NOMO-1 treated with dmso at 0.1 percent for 144 hours (cell line): ENCODE data around the gene PNMA3.
"Not testable (repeated sequence)": the region's sequence is repeated elsewhere in the genome, so short reads cannot be mapped to it uniquely, and the experiment has no call there.

ENCODE experiments used
- DNase-seq: peaks from one replicate; lab custom pipeline; 2025; ENCODE audit not compliant: unreplicated experiment; lab: John Stamatoyannopoulos, UW

The PNMA3 gene, protein sequence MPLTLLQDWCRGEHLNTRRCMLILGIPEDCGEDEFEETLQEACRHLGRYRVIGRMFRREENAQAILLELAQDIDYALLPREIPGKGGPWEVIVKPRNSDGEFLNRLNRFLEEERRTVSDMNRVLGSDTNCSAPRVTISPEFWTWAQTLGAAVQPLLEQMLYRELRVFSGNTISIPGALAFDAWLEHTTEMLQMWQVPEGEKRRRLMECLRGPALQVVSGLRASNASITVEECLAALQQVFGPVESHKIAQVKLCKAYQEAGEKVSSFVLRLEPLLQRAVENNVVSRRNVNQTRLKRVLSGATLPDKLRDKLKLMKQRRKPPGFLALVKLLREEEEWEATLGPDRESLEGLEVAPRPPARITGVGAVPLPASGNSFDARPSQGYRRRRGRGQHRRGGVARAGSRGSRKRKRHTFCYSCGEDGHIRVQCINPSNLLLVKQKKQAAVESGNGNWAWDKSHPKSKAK

DNA sequence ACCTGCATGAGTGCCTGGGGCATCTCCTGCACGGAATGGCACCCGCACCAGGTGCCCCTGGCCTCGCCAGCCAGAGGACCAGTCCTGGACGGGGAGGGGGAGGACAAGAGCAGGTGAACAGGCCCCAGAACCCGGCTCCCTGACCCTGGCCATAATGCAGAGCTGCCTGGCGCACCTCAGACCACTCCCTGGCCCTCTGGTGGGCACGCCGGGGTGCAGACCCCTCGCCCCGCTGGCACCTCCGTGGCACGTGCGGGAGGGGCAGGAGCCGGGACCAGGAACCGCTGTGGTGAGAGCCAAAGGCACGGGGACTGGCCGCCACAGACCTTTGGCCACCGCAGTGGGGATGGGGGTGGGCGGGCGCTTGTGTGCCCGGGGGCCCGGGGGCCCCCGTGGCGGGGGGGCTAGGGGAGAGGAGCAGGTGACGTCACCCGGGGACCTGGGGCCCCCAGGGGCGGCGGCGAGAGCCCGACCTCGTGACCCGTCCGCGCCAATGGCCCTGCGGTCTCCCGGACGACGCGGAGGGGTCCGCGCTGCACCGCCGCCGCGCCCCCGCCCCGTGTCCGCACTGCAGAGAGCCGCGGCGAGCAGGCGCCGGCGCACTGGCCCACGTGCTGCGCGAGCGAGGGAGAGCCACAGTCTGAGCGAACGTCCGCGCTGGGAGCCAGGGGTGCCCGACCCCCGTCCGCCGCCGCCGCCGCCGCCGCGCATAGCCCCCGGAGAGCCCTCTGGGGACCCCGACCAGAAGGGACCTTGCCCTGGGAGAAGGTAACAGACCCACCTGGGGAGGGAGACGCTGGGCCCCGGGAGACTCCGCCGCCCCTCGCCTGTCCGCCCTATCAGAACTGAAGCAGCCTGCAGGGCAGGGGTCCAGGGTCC lies at the start of gene PNMA3:
Gene PNMA3 (plus strand): TSS at position 600 of the 879 bp plus-strand sequence. CDS start 586 bp downstream, outside the sequence.
- DNase-seq, result no peak

DNA sequence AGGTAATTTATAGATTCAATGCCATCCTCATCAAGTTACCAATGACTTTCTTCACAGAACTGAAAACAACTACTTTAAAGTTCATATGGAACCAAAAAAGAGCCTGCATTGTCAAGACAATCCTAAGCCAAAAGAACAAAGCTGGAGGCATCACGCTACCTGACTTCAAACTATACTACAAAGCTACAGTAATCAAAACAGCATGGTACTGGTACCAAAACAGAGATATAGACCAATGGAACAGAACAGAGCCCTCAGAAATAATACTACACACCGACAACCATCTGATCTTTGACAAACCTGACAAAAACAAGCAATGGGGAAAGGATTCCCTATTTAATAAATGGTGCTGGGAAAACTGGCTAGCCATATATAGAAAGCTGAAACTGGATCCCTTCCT lies 39.1 kb upstream of the PNMA3 start:
- DNase-seq, result not testable (repeated sequence)

DNA sequence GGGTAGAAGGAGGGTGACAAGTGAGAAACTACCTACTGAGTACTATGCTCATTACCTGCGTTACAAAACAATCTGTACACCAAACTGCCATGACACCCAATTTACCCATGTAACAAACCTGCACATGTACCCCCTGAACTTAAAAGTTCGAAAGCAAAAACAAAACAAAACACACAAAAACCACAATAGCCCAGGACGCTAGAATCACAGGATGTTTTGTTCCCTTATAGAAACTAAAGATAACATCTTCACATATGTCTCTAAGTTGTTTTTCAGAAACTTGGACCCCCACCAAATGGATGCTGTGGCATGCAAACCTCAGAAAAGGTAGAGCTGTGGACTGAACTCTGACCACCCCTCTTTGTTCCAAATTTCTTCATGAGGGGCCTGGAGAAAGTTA lies 37.1 kb upstream of the PNMA3 start:
- no peak for DNase-seq

DNA sequence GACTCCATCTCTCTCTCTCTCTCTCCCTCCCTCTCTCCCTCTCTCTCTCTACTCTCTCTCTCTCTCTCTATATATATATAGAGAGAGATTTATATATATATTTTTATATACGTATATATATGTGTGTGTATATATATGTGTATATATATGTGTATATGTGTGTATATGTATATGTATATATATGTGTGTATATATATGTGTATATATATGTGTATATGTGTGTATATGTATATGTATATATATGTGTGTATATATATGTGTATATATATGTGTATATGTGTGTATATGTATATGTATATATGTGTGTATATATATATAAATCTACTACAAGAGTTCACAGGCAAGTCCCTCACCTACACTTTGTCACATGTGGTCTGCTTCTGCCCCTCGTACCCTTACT lies 29.8 kb upstream of the PNMA3 start:
- DNase-seq, result not testable (repeated sequence)

DNA sequence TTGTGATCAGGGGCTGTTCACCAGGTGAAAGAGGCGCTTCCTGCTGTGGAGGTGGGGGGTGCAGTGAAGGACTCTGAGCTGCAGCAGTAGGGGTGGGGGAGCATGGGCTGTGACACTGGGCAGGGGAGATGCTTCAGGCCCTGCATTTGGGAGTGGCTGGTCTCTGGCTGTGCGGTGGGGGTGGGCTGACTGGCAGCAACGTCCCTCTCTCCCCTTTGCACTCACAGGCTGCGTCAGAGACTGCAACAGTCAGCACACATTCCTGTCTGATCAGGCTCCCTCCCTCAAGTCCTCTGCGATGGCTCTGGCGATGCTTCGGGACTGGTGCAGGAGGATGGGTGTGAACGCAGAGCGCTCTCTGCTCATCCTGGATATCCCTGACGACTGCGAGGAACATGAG lies 27.8 kb upstream of the PNMA3 start:
- DNase-seq, result not testable (repeated sequence)

DNA sequence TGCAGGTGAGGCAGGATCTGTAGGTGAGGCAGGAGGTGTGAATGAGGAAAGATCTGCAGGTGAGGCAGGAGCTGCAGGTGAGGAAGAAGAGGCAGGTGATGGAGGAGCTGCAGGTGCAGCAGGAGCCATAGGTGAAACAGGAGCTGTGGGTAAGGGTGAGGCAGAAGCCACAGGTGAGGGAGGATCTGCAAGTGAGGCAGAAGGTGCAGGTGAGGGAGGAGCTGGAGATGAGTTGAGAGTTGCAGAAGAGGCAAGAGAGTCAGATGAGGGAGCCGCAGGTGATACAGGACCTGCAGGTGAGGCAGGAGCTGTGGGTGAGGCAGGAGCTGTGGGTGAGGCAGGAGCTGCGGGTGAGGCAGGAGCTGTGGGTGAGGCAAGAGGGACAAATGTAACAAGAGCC lies 27.1 kb upstream of the PNMA3 start:
- no peak for DNase-seq

DNA sequence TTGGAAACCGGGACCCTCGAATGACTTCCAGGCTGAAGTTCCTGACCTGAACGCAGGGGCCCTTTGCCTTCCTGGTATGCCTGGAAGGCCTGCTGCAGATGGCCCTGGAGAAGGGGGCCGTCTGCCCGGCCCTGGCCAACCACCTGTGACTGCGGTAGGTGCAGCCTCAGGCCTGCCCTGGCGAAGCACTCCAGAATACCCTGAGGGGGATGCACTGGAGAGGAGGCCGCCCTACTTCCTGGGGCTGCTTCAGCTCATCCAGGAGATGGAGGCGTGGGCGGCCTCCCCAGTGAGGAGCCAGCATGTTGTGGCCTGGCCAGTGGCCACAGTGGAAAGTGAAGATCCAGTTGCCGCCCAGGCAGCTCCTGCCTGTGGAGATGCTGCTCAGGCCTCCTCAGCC lies 26.4 kb upstream of the PNMA3 start:
- no peak for DNase-seq

DNA sequence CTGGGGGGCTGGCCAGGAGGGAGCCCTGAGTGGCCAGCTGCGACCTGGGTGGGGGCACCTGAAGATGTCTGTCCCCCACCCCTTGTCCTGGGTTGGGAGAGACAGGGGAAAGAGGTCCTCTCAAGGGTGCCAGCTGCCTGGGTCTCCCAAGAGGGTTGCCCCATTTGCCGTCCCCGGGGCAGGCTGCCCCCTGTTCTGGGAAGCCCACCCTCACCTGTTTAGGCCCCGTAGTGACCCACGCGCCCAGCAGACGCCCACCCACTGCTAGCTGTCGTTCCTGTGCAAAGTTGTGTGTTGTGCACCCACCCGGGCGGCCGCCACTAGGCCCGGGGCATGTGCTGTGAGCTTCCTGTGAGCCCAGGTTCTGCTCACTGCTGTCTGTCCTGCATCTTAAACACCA lies 25.5 kb upstream of the PNMA3 start:
- no peak for DNase-seq

DNA sequence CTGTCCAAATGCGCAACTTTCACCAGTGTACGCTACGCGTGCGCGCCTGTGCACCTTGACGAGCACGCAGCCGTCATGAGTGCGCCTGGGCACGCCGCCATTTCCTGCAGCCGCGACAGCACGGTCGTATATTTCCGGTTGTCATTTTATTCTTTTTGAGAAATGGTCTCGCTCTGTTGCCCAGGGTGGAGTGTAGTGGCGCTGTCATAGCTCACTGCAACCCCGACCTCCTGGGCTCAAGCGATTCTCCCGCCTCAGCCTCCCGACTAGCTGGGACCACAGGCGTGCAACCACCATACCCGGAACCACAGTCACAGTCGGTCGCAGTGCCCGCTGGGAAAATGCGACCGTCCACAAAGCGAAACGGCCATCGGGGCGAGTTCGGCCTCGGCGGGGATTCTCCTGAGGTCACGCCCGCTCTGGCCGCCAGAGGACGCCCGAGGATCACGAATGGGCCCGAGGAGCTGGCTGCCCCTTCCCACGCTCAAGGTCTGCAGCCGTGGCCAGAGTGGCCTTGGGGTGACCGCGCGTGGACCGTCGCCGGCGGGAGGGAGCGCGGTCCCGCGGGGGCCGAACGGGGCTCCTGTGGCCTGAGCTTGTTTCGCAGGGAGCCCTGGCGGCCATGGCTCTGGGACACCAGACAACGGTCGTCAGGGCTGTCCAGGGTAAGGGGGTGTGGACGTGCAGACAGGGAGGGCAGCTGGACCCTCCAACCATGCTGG lies 23.7 kb upstream of the PNMA3 start:
- peak; percentile 22 for DNase-seq

DNA sequence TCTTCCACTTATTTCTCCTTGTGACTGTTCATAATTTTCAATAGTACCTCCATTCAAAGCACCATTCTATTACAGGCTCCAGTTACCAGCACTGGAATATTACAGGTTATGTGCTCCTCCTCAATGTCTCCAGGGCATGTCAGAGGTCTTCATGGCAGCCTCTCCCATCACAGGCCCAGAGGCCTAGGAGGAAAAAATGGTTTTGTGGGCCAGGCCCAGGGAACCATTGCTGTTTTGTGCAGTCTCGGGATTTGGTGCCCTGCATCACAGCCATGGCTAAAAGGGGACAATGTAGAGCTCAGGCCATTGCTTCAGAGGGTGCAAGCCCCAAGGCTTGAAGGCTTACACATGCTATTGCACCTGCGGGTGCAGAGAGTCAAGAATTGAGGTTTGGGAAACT lies 7.2 kb upstream of the PNMA3 start:
- DNase-seq, result no peak

DNA sequence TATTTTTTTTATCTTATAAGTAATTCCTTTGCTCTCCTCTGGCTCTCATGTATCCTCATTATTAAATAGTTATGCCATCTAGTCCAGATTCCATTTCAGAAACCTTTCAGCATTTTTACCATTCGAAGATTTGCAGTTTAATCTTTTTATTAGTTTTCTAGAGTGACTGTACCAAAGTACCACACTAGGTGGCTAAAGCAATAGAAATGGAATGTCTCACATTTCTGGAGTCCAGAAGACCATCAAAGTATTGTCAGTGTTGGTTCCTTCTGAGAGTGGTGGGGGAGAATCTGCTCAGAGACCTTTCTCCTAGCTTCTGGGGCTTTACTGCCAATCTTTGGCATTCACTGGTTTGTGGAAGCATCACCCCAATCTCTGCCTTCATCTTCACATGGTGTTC lies 3.7 kb upstream of the PNMA3 start:
- no peak for DNase-seq

DNA sequence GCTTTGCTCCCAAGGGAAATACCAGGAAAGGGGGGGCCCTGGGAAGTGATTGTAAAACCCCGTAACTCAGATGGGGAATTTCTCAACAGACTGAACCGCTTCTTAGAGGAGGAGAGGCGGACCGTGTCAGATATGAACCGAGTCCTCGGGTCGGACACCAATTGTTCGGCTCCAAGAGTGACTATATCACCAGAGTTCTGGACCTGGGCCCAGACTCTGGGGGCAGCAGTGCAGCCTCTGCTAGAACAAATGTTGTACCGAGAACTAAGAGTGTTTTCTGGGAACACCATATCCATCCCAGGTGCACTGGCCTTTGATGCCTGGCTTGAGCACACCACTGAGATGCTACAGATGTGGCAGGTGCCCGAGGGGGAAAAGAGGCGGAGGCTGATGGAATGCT lies 1.0 kb downstream of the PNMA3 start:
- no peak for DNase-seq

DNA sequence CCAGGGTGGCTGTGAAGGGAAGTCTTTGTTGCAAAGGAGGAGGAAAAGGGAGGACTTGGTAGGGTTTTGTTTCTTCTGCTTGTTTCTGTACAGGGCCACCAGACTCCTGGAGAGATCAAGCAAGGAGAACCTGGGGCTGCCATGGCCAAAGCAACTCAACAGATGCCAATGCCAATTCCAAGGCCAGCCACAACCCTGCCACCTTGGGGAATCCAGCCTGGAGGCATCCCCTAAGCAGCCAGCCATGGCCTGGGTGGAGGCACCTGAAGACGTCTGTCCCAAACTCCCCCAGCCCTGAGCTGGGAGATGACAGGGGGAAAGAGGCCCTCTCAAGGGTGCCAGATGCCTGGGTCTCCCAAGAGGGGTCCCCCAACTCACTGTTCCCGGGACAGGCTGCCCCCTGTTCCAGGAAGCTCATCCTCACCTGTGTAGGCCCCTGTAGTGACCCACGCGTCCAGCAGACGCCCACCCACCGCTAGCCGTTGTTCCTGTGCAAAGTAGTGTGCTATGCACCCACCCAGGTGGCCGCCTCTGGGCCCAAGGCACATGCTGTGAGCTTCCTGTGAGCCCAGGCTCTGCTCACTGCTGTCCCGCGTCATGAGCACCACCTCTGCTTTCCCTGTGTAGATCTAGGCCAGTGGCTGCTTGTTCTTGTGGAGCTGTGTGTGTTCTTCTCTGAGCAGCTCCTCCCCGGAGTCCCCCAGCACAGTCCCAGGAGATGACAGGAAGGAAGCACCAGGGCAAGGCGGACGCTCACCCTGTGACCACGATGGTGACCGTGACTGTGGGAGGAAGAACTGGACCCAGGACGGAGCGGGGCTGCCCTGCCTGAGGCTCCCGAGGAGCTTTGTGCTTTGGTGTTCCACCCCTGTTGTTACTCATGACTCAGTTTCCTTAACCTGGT lies 3.2 kb downstream of the PNMA3 start:
- no peak for DNase-seq

DNA sequence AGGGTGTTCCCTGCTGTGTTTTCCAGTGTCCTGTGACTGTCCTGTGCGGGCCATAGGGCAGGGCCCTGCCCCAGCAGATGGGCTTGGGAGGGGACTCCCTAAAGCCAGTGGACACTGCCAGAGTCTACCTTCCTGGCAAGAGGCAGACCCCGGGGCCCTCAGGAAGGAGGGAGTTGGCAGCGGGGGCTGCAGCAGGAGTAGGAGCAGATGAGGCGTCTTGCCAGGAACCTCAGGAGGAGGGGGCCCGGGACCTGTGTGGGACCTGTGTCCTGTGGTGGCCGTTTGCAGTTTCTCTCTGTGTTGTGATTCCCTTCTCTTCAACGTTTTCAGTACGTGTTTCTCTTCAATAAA lies 3.8 kb downstream of the PNMA3 start:
- no peak for DNase-seq

DNA sequence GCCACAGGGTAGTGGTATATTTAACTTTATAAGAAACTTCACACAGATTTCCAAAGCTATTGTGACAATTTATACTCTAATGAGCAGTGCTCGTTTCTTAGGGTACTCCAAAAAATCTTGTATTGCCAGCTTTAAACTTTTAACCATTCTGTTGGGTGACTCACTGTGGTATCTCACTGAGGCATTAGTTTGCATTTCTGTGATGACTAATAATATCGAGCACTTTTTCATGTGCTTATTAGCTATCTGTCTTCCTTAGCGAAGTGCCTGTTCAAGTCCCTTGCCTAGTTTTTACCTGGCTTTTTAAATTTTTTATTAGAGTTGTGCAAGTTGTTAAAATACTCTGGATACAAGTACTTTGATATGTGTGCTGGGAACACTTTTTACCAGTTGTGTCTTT lies 5.5 kb downstream of the PNMA3 start:
- no peak for DNase-seq

DNA sequence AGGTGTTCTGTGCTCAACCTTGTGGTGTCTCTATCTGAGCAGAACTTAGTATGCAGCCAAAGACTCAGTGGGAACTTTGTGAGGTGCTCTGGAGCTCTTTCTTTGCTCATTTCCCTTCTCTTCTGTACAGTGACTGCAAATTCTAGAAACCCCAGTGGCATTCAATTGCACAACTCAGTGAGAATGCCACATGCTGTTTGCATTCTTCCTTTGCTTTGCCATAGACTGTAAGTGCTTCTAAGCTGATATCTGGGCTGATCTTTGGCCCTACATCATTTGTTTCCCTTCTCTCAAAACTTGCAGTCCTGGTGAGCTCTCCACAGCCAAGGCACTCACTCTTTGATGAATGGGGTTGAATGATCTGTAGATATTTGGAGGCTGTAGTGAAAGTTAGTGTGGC lies 7.0 kb downstream of the PNMA3 start:
- no peak for DNase-seq

DNA sequence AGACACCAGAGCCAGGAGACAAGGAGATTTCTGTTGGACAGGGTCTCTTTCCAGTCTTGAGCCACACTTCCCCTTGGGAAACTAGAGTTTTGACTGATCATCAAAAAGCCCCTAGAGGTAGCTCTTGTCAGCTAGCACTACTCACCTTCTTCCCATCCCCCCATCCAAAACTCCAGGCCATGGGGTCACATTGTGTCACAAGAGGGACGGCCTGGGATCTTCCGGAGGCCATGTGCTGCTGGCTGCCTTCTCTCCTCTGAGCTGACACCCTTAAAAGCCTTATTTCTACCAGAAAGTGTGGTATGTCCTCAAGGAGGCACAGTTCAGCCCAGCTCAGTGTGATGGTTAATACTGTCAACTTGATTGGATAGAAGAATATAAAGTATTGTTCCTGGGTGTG lies 7.8 kb downstream of the PNMA3 start:
- no peak for DNase-seq

DNA sequence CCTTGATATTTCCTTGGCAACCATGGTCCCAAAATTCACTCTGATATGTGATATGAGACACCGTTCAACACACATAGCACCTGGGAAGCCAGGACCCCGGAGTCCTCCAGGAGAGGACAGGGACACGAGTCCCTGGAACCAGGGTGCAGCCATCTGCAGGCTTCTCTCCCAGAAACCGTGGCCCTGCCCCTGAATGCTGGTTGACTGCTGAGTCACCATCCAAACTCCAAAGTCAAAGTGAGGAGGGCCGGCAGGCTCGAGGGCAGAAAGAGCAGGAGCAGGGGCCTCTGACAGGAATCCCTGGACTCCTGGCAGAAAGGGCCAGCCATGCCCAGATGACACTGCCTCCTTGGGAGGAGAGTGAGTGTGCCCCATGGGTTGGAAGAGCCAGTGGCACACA lies 9.1 kb downstream of the PNMA3 start:
- no peak for DNase-seq

DNA sequence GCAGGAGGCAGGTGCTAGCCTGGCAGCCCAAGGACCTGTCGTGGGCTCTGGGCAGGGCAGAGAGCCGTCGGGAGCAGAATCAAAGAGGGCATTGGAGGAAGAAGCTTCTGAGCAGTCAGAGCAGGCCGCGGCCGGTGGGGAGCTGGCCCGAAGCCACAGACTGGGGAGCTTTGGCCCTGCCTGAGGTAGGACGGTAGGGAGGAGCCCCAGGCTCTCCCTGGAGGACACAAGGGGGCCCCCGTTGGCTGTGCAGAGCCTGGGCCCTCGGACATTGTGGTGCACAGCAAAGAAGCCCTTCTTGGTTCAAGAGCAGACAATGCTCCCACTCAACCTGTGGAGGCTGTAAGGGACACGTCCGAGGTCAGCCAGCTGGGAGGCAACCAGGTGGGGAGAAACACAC lies 10.1 kb downstream of the PNMA3 start:
- DNase-seq, result not testable (repeated sequence)

DNA sequence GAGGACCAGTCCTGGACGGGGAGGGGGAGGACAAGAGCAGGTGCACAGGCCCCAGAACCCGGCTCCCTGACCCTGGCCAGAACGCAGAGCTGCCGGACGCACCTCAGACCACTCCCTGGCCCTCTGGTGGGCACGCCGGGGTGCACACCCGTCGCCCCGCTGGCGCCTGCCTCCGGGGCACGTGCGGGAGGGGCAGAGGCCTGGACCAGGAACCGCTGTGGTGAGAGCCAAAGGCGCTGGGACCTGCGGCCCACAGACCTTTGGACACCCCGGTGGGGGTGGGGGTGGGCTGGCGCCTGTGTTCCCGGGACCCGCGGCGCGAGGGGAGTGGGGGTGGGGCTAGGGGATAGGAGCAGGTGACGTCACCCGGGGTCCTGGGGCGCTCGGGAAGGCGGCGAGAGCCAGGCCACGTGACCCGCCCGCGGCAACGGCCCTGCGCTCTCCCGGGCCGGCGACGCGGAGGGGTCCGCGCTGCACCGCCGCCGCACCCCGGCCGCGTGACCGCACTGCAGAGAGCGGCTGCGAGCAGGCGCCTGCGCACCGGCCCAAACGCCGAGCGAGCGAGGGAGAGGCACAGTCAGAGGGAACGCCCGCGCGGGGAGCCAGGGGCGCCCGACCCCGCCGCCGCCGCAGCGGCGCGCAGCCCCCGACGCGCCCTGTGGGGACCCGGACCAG lies 15.8 kb downstream of the PNMA3 start, which contains the start of gene PNMA6A:
Gene PNMA6A (plus strand): TSS at position 546 of the 675 bp plus-strand sequence. CDS start 609 bp downstream, outside the sequence.
- DNase-seq, result not testable (repeated sequence)
